MV-4-11 (cell line): ENCODE data around the gene TEAD1.

Experiments used
- DNase-seq: peaks from one replicate; lab custom pipeline; 2025; lab: John Stamatoyannopoulos, UW

The TEAD1 gene

DNA sequence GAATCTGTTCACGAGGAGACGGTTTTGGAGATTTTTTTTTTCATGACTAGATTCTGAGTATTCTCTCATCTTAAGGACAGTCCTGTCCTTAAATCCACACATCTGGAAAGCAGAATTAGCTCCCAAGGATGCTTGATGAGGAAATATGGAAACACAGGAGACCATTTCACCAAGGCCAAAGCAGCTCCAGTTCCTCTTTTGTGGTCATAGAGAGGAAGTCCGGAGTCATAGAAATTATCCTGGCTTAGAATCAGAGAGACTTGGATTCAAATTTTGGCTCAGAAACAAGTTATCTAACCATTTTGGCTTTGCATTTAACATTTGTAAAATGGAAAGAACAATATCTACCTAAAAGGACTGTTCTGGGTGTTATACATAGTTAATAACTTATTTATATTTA lies 7.3 kb upstream of the TEAD1 start:
- DNase-seq, result peak; percentile 77

DNA sequence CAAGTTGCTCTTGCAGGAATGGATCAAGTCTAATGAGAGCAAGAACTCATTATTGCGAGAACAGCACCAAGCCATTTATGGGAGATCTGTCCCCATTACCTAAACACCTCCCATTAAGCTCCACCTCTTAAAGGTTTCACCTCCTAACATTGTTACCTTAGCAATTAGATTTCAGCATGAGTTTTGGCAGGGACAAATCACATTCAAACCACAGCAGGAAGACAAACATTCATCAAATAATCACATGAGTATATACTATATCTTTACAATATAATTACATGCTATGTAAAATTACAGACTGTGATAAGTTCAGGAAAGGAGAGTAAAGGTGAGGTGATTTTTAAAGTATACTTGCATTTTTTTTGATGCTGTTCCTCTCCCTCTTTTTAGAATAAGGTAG lies 6.6 kb upstream of the TEAD1 start:
- DNase-seq, result no peak

DNA sequence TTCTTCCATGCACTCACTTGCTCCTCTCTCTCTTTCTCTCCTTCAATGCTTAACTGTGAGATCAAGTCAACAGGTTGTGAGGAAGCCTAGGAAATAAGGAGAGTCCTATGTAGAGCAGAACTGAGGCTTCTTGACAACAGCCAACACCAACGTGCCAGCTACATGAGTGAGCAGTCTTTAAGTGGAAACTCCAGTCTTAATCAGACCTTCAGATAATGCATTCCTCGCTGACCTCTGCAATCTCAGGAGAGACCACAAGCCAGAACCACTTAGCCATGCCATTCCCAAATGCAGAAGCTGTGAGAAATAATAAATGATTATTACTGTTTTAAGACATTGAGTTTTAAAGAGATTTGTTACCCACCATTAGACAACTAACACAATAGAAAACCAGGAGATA lies 6.1 kb upstream of the TEAD1 start:
- no peak for DNase-seq

DNA sequence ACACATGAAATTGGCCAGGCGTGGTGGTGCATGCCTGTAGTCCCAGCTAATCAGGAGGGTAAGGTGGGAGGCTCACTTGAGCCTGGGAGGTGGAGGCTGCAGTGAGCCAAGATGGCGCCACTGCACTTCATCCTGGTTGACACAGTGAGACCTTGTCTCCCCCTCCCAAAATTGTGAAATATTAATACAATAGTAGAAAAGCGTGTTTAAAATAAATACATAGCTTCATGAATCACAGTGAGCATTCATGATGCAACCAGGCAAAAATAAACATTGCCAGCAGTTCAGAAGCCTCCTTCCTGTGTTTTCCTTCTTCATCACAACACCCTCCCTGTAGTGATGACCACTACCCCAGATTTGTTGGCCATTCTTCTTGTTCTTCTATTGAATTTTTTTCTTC lies 4.3 kb upstream of the TEAD1 start:
- no peak for DNase-seq

DNA sequence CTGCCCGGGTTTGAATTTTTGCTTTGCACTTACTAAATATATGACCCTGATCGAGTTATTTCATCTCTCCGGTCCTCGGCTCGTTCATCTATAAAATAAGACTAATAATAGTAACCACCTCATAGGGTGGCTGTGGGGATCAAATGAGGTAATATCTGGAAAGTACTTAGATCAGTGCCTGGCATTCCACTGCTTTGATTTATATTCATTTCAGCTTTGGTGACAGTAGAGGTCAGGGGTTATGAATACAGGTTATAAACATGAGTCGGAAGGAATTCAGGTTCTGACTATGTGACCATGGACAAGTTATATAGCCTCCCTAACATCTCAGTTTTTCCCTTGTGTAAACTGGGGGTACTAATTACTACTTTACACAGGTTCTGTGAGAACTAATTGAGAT lies 2.9 kb upstream of the TEAD1 start:
- no peak for DNase-seq

DNA sequence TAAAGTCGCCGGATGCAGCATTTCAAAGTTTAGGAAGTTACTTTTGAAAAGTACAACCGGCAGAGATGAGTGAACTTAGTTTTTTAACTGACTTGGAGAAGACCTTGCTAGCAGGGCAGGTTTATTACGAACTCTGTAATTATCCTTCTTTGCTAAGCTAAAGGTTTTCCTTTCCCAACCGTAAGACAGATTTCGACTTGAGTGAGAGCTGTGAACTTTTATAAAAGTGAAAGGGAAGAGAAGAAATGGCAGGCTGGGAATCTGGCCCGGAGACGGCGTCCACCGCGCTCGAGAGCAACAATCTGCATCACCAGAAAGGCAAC lies 659 bp upstream of the TEAD1 start:
- DNase-seq, result no peak

DNA sequence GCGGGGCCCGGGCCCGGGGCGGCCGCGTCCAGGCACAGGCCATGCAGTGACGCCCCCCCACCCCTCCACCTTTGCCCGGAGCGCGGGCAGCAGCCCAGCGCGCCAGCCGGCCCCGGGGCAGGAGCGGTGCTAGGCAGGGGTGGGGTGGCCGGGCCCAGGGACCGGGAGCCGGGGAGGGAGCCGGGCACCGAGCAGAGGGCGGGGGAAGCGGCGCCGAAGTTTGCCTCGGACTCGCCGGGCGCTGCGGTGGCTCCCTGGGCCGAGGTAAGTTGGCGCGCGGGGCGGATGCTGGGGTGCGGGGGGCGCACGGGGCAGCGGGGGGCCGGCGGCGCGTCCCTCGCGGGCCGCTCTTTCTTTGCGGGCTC lies 332 bp downstream of the TEAD1 start:
- DNase-seq, result no peak

DNA sequence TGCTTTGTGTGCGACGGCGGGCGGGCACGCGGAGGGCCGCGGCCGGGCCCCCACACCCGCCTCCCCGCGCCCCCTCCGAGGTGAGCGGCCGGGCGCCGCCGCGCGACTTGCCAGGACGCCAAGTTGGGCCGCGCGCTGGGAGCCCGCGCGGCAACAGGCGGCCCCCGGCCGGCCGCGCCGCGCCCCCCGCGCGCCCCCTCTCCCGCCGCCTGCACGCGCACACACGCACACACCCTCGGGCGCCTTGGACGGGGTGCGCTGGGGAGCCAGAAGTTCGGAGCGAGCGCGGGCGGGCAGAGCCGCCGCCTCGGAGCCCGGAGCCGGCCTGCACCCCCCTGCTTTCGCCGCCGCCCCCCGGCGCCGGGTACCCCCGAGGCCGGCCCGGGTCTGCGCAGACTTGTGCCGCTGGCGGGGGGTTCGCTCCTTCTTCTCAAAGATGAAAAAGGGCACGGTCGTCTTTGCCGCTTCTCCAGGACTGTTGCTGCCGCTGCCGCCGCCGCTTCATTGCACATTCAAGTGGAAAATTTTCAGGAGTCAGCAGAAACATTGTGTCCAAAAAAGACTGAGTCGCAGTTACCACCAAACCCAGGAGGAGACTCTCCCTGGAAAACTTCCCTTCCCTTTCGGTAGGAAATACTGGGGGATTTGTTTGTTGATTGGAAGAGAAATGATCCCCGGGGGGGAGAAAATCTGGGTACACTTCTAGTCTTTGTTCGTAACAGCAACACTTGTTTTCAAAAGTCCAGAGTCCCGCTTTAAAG lies 895 bp downstream of the TEAD1 start:
- no peak for DNase-seq

DNA sequence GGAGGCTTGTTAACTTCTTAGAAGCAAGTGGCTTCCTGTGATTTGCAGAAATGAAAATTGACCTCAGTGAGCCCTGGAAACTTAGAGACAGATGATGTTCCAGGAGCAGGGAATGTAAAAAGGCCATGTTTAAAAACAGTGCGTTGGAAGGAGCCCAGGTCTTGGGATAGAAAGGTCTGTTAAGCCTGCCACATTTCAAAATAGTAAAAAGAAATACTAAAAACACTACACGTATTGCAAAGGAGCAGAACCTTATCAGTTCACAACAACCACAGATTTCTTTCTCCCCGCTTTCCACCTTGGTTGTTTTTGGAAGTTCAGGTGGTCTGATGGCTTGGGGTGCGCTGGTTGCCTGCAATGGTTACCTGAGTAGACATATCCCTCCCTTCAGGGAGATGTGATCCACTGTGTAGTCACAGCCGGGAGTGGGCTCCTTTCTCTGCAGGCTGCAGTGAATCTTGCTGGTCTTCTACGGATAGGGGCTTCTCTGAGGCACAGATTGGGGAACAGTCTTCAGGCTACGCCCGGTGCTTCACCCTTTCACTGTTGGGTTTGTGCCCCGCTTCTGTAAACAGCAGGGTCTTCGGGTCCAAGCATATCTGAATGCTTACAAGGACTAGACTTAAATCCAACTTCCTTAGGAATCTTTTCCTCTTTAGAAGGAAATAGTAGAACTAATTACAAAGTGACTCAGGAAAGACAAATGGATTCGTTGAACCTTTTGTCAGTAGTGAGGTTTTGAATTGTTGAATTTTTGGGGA lies 1.9 kb downstream of the TEAD1 start:
- DNase-seq, result no peak

DNA sequence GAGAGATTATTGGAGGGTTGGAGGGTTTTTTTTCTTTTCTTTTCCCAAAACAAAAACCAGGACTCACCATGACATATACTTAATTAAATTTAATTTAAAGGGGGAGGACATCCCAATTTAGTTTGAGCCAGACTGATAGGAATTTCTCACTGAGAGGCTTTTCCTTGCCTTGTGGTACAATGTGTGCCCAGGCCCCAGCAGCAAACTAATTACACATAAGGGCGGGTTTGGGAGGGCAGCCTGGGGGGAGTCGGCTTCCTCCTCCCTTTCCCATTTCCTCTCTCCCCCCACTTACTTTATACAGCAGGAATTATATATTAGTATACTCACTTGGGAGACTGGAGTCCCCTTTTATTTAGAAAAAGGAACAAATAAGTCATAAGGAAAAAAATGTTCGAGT lies 2.9 kb downstream of the TEAD1 start:
- DNase-seq, result no peak

DNA sequence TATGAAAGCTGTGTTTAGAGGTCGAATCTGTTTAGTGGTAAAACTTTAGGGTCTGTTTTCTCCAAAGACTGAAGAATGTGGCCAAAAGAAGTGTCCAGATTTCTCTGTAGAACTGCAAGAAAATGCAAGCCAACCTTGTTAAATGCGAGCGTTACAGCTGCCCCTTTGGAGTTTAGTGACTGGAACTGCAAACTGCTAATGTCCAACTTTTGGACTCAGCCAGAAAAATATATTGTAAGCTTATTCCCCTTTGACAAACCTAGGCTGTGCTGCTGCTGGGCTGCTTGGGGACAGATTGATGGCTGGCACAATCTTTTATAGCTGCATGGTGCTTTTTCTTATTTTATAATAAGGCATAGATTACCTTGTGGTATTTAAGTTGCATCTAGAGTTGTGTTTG lies 3.9 kb downstream of the TEAD1 start:
- no peak for DNase-seq

DNA sequence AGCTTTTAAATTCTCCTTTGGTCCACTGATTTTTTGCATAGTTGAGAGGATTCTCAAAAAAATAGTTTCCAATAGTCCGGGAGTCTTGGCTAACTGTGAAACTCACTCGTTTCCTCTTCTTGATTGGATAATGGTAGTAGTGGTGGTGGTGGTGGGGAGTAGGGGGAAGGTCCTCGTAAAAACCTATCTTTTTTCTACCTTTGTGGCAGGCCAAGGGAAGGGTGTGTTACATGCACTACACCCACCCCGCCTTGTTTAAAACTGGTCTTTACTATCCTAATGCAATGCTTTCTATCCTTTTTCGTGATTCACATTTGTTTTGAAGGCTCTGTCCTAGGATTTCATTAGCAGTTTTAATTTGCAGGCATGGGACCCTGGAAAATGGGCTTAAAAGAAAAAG lies 4.8 kb downstream of the TEAD1 start:
- no peak for DNase-seq

DNA sequence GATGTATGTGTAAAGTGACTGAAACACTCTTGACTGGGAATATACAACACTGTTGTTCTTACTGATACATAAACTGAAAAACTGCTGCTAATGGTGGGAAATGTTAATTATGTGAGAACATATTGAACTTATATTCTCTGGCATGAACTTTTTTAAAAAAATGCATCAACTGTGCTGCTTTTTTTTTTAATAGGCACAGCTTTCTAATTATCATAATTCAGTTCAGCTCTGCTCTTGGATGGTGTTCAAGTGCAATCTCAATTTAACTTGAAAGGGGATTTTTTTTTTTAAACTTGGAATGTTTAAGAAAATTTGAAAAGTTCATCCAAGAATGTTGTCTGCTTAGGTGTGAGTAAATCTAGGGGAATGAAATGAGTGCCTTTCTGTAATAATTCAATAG lies 5.2 kb downstream of the TEAD1 start:
- no peak for DNase-seq

DNA sequence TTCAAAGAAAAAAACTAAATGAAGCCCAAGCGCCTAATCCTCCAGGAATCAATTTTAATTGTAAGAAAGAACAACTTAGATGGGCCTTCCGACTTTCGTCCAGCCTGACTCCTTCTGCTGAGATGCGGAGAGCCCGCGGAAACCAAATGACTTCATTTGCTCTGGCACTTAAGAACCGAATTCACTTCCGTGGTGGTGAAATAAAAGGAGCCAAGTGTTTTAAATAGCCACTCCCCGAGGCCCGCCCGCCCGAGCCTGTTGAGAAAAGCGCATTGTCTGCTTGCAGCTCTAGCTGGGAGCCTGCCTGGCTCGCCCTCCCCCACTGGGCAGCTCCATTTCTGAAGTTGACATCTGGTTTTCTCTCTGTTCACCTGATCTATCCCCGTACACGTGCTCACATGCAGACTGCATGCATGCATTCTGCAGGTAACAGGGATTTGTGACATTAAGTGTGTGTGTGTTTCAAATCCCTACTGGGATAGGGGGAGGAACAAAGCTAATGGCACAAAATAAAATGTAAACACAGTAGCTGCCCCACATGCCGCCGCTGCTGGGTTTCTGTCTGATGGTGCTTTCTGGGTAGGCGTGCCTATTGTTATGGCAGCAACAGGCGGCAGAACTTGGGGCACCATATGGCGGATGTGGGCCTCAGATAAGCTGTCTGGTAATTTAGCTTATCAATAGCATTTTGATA lies 6.2 kb downstream of the TEAD1 start:
- DNase-seq, result peak; percentile 30

DNA sequence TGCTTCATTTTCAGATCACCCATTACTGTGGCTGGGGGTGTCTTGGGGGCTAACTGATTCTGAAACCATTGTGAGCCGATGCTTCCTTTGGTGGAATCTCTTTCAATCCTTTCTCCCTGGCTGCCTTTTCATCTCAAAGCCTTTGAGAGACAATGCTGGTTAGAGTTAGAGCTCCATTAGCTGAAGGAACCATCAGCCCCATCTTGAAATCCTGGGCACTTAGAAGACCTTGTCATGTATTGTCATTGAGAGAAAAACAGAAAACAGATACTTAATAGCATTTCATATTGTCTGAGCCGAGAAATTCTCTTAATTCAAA lies 6.7 kb downstream of the TEAD1 start:
- no peak for DNase-seq

DNA sequence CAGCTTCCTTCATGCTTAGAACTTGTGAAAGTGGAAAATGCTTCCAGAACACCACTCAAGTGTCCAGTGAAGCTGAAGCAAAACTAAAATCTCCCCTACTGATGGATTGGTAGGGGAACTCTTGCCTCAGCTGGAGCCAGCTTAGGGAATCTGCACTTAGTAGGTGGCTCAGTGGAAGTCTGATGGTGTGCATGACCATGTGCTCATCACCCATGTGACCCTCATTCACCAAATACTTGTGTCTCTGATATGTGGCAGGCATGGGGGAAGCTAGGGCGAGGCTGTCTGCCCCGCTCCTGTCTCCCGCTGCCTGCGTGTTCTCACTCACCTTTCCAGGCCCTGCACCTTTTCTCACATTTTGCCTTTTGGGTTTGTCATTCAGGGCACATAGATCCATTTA lies 7.2 kb downstream of the TEAD1 start:
- no peak for DNase-seq

DNA sequence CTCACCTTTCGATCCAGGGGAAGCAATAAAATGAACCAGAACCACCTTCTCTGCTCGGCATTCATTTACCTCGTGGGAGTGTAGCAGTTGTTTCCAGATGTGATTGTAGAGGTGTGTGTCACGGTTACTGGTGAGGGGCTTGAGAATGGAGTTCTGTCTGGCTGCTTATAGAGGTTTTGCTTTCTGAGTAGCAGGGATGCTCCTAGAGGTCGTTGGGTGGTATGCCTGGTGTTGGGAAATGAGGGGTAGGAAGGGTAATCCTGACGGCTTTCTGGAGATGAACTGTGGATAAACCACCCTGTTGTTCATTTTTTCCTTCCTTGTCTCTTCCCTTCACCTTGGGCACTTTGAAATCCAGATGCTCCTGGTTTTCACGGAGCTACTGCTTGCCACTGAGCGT lies 8.1 kb downstream of the TEAD1 start:
- DNase-seq, result no peak

DNA sequence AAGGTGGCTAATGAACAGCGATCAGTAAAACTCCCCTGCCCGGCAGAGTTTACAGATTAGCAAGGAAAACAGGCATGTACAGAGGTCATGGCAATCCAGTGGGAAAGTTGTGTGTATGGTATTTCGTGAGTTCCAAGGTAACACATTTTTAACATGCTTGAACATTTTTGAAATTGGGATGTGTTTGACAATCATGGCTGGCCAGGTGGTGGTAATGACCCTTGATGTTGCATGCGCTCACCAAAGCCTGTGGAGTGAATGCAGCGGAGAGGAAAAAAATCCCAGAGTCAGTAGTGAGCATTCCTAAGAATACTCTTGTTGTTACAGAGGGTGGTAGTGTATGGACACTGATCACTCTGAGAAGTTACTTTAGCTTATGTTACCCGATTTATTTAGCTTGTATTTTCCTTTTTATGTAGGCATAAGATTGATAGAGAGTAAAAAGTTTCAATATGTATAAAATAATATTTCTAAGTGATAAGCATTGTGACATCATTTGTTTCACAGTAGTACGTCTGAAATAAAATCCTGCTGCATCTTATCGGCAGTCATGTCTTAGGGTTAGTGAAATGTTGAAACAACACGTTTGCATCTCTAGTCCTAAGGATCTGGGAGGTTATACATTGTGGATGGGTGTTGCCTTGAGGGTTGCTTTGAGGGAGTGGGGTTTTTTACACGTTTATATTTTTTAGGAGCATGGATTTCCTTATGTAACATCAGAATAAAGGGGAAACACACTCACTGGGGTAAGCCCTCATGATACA lies 8.7 kb downstream of the TEAD1 start:
- no peak for DNase-seq

DNA sequence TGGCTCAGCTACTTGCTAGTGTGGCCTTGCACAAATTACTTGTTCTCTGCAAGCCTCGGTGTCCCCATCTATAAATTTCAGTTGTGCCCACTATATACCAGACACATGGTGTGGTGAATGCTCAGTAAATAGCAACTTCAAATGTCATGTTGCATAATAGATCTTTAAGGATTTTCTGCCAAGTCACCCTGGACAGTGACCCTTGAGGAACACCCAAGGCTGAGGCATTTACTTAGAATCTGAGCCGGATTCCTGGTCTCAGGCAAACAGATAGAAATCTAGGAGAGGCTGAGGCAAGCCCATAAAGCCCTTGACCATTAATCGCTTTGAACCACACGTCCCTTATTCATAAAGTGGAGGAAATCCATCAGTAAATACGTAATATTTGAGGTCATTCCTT lies 9.7 kb downstream of the TEAD1 start:
- peak; percentile 3 for DNase-seq

DNA sequence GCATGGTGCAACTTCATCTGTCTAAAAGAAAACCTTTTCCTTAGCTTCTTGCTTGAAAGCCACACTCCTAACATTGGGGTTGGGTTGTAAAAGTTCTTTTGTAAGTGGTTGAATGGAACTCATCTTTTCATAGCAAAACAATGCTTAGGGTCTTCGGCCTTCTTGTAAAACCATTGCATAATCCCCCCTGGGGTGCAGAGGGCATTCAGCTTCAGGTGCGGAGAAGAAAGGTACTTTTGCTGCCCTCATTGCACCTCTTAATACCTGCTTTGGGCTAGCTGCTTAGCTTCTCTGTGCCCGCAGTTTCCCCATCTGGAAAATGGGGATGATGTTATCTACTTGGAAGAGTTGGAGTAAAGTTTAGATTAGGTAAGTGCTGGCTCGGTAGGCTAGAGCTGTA lies 10.1 kb downstream of the TEAD1 start:
- no peak for DNase-seq

DNA sequence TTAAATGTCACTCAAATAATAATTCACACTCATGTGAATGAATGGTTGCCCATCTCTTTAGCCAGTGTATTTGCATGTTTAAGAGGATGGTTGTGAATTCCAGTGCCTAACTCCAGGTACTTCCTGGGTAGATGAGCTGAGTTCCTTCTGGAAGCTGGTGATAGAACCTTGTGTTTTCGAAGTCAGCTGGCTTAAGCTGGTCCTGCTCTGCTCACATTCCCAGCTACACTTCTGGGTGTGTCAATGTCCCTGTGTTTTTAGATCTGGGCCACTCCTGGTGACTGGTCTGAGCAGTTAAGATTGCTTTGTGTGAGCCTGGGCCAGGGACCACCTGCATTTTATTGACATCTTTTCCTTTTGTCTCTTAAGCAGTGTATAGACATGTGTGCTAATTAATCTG lies 10.6 kb downstream of the TEAD1 start:
- no peak for DNase-seq

DNA sequence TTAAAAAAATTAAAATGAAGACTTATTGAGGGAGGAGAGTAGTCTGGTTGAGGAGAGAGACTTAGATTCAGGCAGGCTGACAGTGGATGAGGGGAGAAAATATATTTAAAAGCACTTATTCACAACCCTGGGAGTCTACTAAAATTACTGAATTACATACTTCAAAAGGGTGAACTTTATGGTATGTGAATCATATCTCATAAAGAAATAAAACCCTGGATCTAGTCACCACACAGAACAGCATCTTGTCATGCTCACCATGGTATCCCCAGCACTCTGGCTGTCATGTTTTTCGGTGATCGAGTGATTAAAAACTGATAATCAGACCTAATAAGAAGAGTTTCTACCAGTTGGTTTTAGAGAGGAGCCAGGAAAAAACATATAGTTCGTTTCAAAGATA lies 11.0 kb downstream of the TEAD1 start:
- DNase-seq, result no peak
